OCI-LY3 (cell line): ENCODE measurements around the gene TUBA4A.

Source experiments
- H2AFZ ChIP-seq: fragments of 200-600, 300-600 bp; shearing (Covaris generic); 2 replicates; pipeline ENCODE4 v1.6.0; 2014; ENCODE audit warnings: antibody characterized with exemption, low read depth, low read length
- H3K27ac ChIP-seq: fragments of 200-600, 300-600 bp; sonication (generic); 2 replicates; pipeline ENCODE4 v1.5.1; 2014; ENCODE audit warnings: mild to moderate bottlenecking, low read length, moderate library complexity, mixed read lengths
- H3K27me3 ChIP-seq: fragments of 200-600, 300-600 bp; sonication (generic); 2 replicates; pipeline ENCODE4 v1.6.1; 2014; ENCODE audit warnings: low read depth, low read length, mixed read lengths
- H3K36me3 ChIP-seq: fragments of 200-600, 300-600 bp; sonication (generic); replicated peaks from 2 replicates; pipeline ENCODE3; 2014; ENCODE audit warnings: low read depth, low read length, mixed read lengths
- H3K4me1 ChIP-seq: fragments of 300-600, 200-600 bp; sonication (generic); 2 replicates; pipeline ENCODE4 v1.6.1; 2014; ENCODE audit warnings: low read length, mixed read lengths
- H3K4me2 ChIP-seq: fragments of 200-600, 300-600 bp; sonication (generic); 2 replicates; pipeline ENCODE4 v1.6.1; 2014; ENCODE audit warnings: low read length, mixed read lengths
- H3K4me3 ChIP-seq: fragments of 300-600, 200-600 bp; sonication (generic); 2 replicates; pipeline ENCODE4 v1.5.1; 2014; ENCODE audit warnings: antibody characterized with exemption, mild to moderate bottlenecking, low read length, moderate library complexity
- H3K79me2 ChIP-seq: fragments of 300-600, 200-600 bp; shearing (Covaris generic); 2 replicates; pipeline ENCODE4 v1.6.1; 2014; ENCODE audit warnings: mild to moderate bottlenecking, low read length, mixed read lengths
- H3K9ac ChIP-seq: fragments of 300-600, 200-600 bp; shearing (Covaris generic); 2 replicates; pipeline ENCODE4 v1.6.0; 2014; ENCODE audit warnings: mild to moderate bottlenecking, low read length, moderate library complexity
- H3K9me3 ChIP-seq: fragments of 200-600, 300-600 bp; shearing (Covaris generic); 2 replicates; pipeline ENCODE4 v1.6.1; 2014; ENCODE audit warnings: low read length, mixed read lengths; ENCODE audit not compliant: insufficient read depth
- H4K20me1 ChIP-seq: fragments of 200-600, 300-600 bp; sonication (generic); 2 replicates; pipeline ENCODE4 v1.6.1; 2016; ENCODE audit warnings: low read length, mixed read lengths; ENCODE audit not compliant: insufficient read depth
- EZH2phosphoT487 ChIP-seq: fragments of 200-600 bp; shearing (Covaris generic); IDR thresholded peaks from 2 replicates; pipeline ENCODE4 v1.6.1; 2018; ENCODE audit warnings: antibody characterized with exemption, mixed run types, low read depth
- TF ChIP-seq, protein P1 (sequence below): fragments of 200-600, 300-600 bp; sonication (generic); IDR thresholded peaks from 2 replicates; pipeline ENCODE4 v1.5.1; 2014; ENCODE audit warnings: antibody characterized with exemption, low read length, low read depth

The TUBA4A gene

GRCh38 chr2:219285373-219285735, 31.6 kb upstream of the TUBA4A start:
- Histone ChIP-seq H3K4me1 (no peaks in the 10 kb centered on the region), H4K20me1 (no peaks in the 10 kb centered on the region), H3K36me3 (peaks cover 3% of the 10 kb centered on the region), H3K9ac (no peak overlapping the region), H3K9me3 (no peaks in the 10 kb centered on the region), H3K79me2 (no peaks in the 10 kb centered on the region), H3K4me2 (no peak overlapping the region), H2AFZ (no peak overlapping the region), H3K4me3 (no peak overlapping the region), H3K27ac (no peak overlapping the region), H3K27me3 (no peaks in the 10 kb centered on the region)
- TF ChIP-seq, protein P1, sequence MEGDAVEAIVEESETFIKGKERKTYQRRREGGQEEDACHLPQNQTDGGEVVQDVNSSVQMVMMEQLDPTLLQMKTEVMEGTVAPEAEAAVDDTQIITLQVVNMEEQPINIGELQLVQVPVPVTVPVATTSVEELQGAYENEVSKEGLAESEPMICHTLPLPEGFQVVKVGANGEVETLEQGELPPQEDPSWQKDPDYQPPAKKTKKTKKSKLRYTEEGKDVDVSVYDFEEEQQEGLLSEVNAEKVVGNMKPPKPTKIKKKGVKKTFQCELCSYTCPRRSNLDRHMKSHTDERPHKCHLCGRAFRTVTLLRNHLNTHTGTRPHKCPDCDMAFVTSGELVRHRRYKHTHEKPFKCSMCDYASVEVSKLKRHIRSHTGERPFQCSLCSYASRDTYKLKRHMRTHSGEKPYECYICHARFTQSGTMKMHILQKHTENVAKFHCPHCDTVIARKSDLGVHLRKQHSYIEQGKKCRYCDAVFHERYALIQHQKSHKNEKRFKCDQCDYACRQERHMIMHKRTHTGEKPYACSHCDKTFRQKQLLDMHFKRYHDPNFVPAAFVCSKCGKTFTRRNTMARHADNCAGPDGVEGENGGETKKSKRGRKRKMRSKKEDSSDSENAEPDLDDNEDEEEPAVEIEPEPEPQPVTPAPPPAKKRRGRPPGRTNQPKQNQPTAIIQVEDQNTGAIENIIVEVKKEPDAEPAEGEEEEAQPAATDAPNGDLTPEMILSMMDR: no peak
- TF ChIP-seq EZH2phosphoT487: no peak

GRCh38 chr2:219284501-219285372, 31.0 kb upstream of the TUBA4A start:
- H3K27ac ChIP-seq: no peak overlapping the region

GRCh38 chr2:219282943-219283581, 29.3 kb upstream of the TUBA4A start:
- no peaks in the 10 kb centered on the region for H3K27me3 ChIP-seq
- H3K36me3 ChIP-seq: peaks cover 3% of the 10 kb centered on the region
- no peaks in the 10 kb centered on the region for H3K9me3 ChIP-seq
- H3K4me1 ChIP-seq: peaks cover 11% of the 10 kb centered on the region
- H4K20me1 ChIP-seq: no peaks in the 10 kb centered on the region
- no peaks in the 10 kb centered on the region for H3K79me2 ChIP-seq
- no peak overlapping the region for H3K4me2 ChIP-seq
- TF ChIP-seq EZH2phosphoT487: no peak
- TF ChIP-seq, protein P1: no peak
- no peak overlapping the region for H3K9ac ChIP-seq
- H3K27ac ChIP-seq: no peak overlapping the region
- no peak overlapping the region for H3K4me3 ChIP-seq
- H2AFZ ChIP-seq: no peak overlapping the region

More at GRCh38 chr2:219284501-219285372, 31.0 kb upstream of the TUBA4A start:
- Histone ChIP-seq H3K9me3 (no peaks in the 10 kb centered on the region), H3K27me3 (no peaks in the 10 kb centered on the region), H3K36me3 (peaks cover 3% of the 10 kb centered on the region), H3K4me2 (no peak overlapping the region), H3K4me1 (peaks cover 3% of the 10 kb centered on the region; the same call in 1 of the 2 replicates), H3K4me3 (no peak overlapping the region), H4K20me1 (no peaks in the 10 kb centered on the region), H3K9ac (no peak overlapping the region), H3K79me2 (no peaks in the 10 kb centered on the region), H2AFZ (no peak overlapping the region)
- TF ChIP-seq, protein P1: no peak
- no peak for TF ChIP-seq EZH2phosphoT487

- no peak overlapping the region for H3K9ac ChIP-seq
- H3K27ac ChIP-seq: no peak overlapping the region
- H3K27me3 ChIP-seq: no peaks in the 10 kb centered on the region
- peaks cover 11% of the 10 kb centered on the region for H3K4me1 ChIP-seq
- no peak overlapping the region for H3K4me2 ChIP-seq
- H2AFZ ChIP-seq: no peak overlapping the region
- peaks cover 3% of the 10 kb centered on the region for H3K36me3 ChIP-seq
- no peaks in the 10 kb centered on the region for H4K20me1 ChIP-seq
- no peak overlapping the region for H3K4me3 ChIP-seq
- no peak for TF ChIP-seq EZH2phosphoT487
- TF ChIP-seq, protein P1: no peak
- H3K9me3 ChIP-seq: no peaks in the 10 kb centered on the region
- H3K79me2 ChIP-seq: no peaks in the 10 kb centered on the region
These were observed 28.7 kb upstream of the TUBA4A start for GRCh38 chr2:219282375-219282774.
